HEK293 (cell line): ENCODE results near the gene SORBS2.
A peak's percentile ranks its signal among the peaks of the same experiment; 100 is the strongest.

Experiments used
- CTCF ChIA-PET: fragments of 350-600 bp; formaldehyde crosslinking; extraction: SDS; loops from one replicate; lab custom pipeline; 2021; ENCODE audit warnings: antibody characterized with exemption; lab: Yijun Ruan, JAX
- POLR2A ChIA-PET: fragments of 300-600 bp; formaldehyde crosslinking; extraction: SDS; loops from one replicate; lab custom pipeline; 2020; ENCODE audit warnings: antibody characterized with exemption, inconsistent platforms; lab: Yijun Ruan, JAX
- H3K27ac ChIP-seq: fragments of 200-500 bp; sonication (Bioruptor generic); 2 replicates; pipeline ENCODE4 v1.5.1; 2014; ENCODE audit warnings: low read depth, low read length, control low read depth, inconsistent platforms; ENCODE audit errors: extremely low read depth
- H3K36me3 ChIP-seq, 2 experiments: fragments of 200-500 bp in 1 of 2; sonication (Bioruptor generic) in 1 of 2; 1 replicate in 1 of 2; 2 replicates in 1 of 2; pipeline ENCODE4 v1.5.1; 2014 to 2017; ENCODE audit warnings: inconsistent platforms in 2 of 2, low read length in 2 of 2; ENCODE audit not compliant: control insufficient read depth in 2 of 2, insufficient read depth in 1 of 2
- H3K4me1 ChIP-seq: fragments of 200-500 bp; sonication (Bioruptor generic); 2 replicates; pipeline ENCODE4 v1.5.1; 2014; ENCODE audit warnings: mild to moderate bottlenecking, low read length, inconsistent platforms; ENCODE audit not compliant: control insufficient read depth, insufficient read depth
- H3K4me3 ChIP-seq: 2 replicates; pipeline ENCODE4 v1.5.1; 2011; ENCODE audit warnings: low read depth, mild to moderate bottlenecking, control low read depth, low read length, moderate library complexity
- H3K9me3 ChIP-seq: fragments of 200-500 bp; sonication (Bioruptor generic); 2 replicates; pipeline ENCODE4 v1.5.1; 2014; ENCODE audit warnings: low read depth, low read length, inconsistent platforms; ENCODE audit not compliant: control insufficient read depth, insufficient read depth
- AEBP2 ChIP-seq: fragments of 450-650 bp; formaldehyde crosslinking; IDR thresholded peaks from 2 replicates; pipeline ENCODE4 v1.5.1; 2016; ENCODE audit warnings: missing biosample characterization, missing genetic modification characterization, borderline replicate concordance
- EGR2 ChIP-seq: fragments of 450-650 bp; formaldehyde crosslinking; IDR thresholded peaks from 2 replicates; pipeline ENCODE4 v1.5.1; 2016; ENCODE audit warnings: low read depth, missing biosample characterization, missing genetic modification characterization
- GLIS1 ChIP-seq: fragments of 450-650 bp; formaldehyde crosslinking; IDR thresholded peaks from 2 replicates; pipeline ENCODE4 v1.5.1; 2016; ENCODE audit warnings: missing biosample characterization, missing genetic modification characterization
- GLIS2 ChIP-seq: fragments of 450-650 bp; formaldehyde crosslinking; IDR thresholded peaks from 2 replicates; pipeline ENCODE4 v1.5.1; 2016; ENCODE audit warnings: missing biosample characterization, missing genetic modification characterization
- KLF1 ChIP-seq: fragments of 450-650 bp; formaldehyde crosslinking; IDR thresholded peaks from 2 replicates; pipeline ENCODE4 v1.5.1; 2016; ENCODE audit warnings: missing biosample characterization, missing genetic modification characterization
- KLF17 ChIP-seq: fragments of 450-650 bp; formaldehyde crosslinking; IDR thresholded peaks from 2 replicates; pipeline ENCODE4 v1.5.1; 2016; ENCODE audit warnings: missing biosample characterization, missing genetic modification characterization
- SP2 ChIP-seq: fragments of 450-650 bp; formaldehyde crosslinking; IDR thresholded peaks from 2 replicates; pipeline ENCODE4 v1.5.1; 2016; ENCODE audit warnings: missing biosample characterization, missing genetic modification characterization
- SP3 ChIP-seq: fragments of 450-650 bp; formaldehyde crosslinking; IDR thresholded peaks from 2 replicates; pipeline ENCODE4 v1.5.1; 2016; ENCODE audit warnings: missing biosample characterization, missing genetic modification characterization
- SP7 ChIP-seq: fragments of 450-650 bp; formaldehyde crosslinking; IDR thresholded peaks from 2 replicates; pipeline ENCODE4 v1.5.1; 2016; ENCODE audit warnings: missing biosample characterization, missing genetic modification characterization
- ZBTB20 ChIP-seq: fragments of 450-650 bp; formaldehyde crosslinking; IDR thresholded peaks from 2 replicates; pipeline ENCODE4 v1.5.1; 2016; ENCODE audit warnings: missing biosample characterization, missing genetic modification characterization
- ZBTB8A ChIP-seq: fragments of 450-650 bp; formaldehyde crosslinking; IDR thresholded peaks from 2 replicates; pipeline ENCODE4 v1.5.1; 2016; ENCODE audit warnings: missing biosample characterization, missing genetic modification characterization
- ZFHX2 ChIP-seq: fragments of 450-650 bp; formaldehyde crosslinking; conservative IDR thresholded peaks from 2 replicates; pipeline ENCODE4 v1.5.1; 2016; ENCODE audit warnings: missing biosample characterization, missing genetic modification characterization
- ZNF121 ChIP-seq: fragments of 450-650 bp; formaldehyde crosslinking; IDR thresholded peaks from 2 replicates; pipeline ENCODE4 v1.5.1; 2016; ENCODE audit warnings: missing biosample characterization, missing genetic modification characterization
- ZNF146 ChIP-seq: fragments of 450-650 bp; formaldehyde crosslinking; IDR thresholded peaks from 2 replicates; pipeline ENCODE4 v1.5.1; 2016; ENCODE audit warnings: missing biosample characterization, missing genetic modification characterization
- ZNF335 ChIP-seq: fragments of 450-650 bp; formaldehyde crosslinking; conservative IDR thresholded peaks from 2 replicates; pipeline ENCODE4 v1.5.1; 2016; ENCODE audit warnings: missing biosample characterization, missing genetic modification characterization
- ZNF362 ChIP-seq: fragments of 450-650 bp; formaldehyde crosslinking; IDR thresholded peaks from 2 replicates; pipeline ENCODE4 v1.5.1; 2016; ENCODE audit warnings: missing biosample characterization, missing genetic modification characterization
- ZNF596 ChIP-seq: fragments of 450-650 bp; IDR thresholded peaks from 2 replicates; pipeline ENCODE4 v1.5.0; 2018; ENCODE audit warnings: missing biosample characterization, mild to moderate bottlenecking, missing genetic modification characterization, moderate library complexity
- ZNF629 ChIP-seq: fragments of 450-650 bp; formaldehyde crosslinking; IDR thresholded peaks from 2 replicates; pipeline ENCODE4 v1.5.1; 2017; ENCODE audit warnings: missing biosample characterization, missing genetic modification characterization
- ZNF658 ChIP-seq: fragments of 450-650 bp; formaldehyde crosslinking; IDR thresholded peaks from 2 replicates; pipeline ENCODE4; 2016; ENCODE audit warnings: missing biosample characterization, missing genetic modification characterization
- ZNF768 ChIP-seq: fragments of 450-650 bp; formaldehyde crosslinking; IDR thresholded peaks from 2 replicates; pipeline ENCODE4 v1.5.1; 2018; ENCODE audit warnings: missing biosample characterization, mild to moderate bottlenecking, missing genetic modification characterization
- ZNF776 ChIP-seq: fragments of 450-650 bp; formaldehyde crosslinking; IDR thresholded peaks from 2 replicates; pipeline ENCODE4 v1.5.0; 2017; ENCODE audit warnings: missing biosample characterization, missing genetic modification characterization, borderline replicate concordance
- ZSCAN30 ChIP-seq: fragments of 450-650 bp; IDR thresholded peaks from 2 replicates; pipeline ENCODE4 v1.5.1; 2018; ENCODE audit warnings: missing biosample characterization, mild to moderate bottlenecking, missing genetic modification characterization, moderate library complexity
- TF ChIP-seq, protein P1 (sequence below): fragments of 450-650 bp; formaldehyde crosslinking; IDR thresholded peaks from 2 replicates; pipeline ENCODE4 v1.5.1; 2016; ENCODE audit warnings: missing biosample characterization, missing genetic modification characterization
- TF ChIP-seq, protein P2 (sequence below): fragments of 450-650 bp; formaldehyde crosslinking; IDR thresholded peaks from 2 replicates; pipeline ENCODE4 v1.5.1; 2016; ENCODE audit warnings: missing biosample characterization, missing genetic modification characterization
- TF ChIP-seq, protein P3 (sequence below): fragments of 450-650 bp; formaldehyde crosslinking; IDR thresholded peaks from 2 replicates; pipeline ENCODE4 v1.5.1; 2017; ENCODE audit warnings: missing biosample characterization, missing genetic modification characterization

The SORBS2 gene

GRCh38 chr4:185559915-185560281 is 252.1 kb downstream of the SORBS2 start:
- Histone ChIP-seq H3K4me3 (no peak overlapping the region), H3K36me3 (no peaks in the 10 kb centered on the region), H3K9me3 (no peaks in the 10 kb centered on the region), H3K4me1 (no peaks in the 10 kb centered on the region), H3K27ac (no peak overlapping the region; the same call in 1 of the 2 replicates)
- ChIA-PET POLR2A (interaction anchor here (1.3 kb wide), 1 partner anchor 24 kb away, joined by 7 read pairs; the partner anchor contains the start of gene PDLIM3), CTCF (interaction anchor here (0.9 to 1.6 kb wide), 2 partner anchors 27 to 38 kb away, joined by 4 to 7 read pairs; no protein-coding TSS in a partner anchor)
- TF ChIP-seq ZSCAN30 (tag by site-specific recombination) (no peak), ZBTB20 (tag by site-specific recombination) (0 out of 2 replicates have a peak, but pooled peaks have one; percentile 28), SP7 (0 out of 2 replicates have a peak, but pooled peaks have one; percentile 22), EGR2 (tag by site-specific recombination) (peak; percentile 44), GLIS1 (tag by site-specific recombination) (peak; percentile 47; the same call in 1 of the 2 replicates), ZNF146 (no peak), GLIS2 (tag by site-specific recombination) (peak; percentile 46; the same call in 1 of the 2 replicates), ZNF629 (peak; percentile 37; the same call in 1 of the 2 replicates), ZNF335 (tag by site-specific recombination) (peak; percentile 52; the same call in 1 of the 2 replicates), KLF1 (tag by site-specific recombination) (peak; percentile 49), ZNF658 (tag by site-specific recombination) (no peak), SP3 (peak; percentile 48; the same call in 1 of the 2 replicates), ZFHX2 (tag by site-specific recombination) (peak; percentile 40), SP2 (tag by site-specific recombination) (no peak), ZNF768 (tag by site-specific recombination) (no peak), ZNF362 (tag by site-specific recombination) (no peak), ZNF776 (tag by site-specific recombination) (no peak), ZBTB8A (tag by site-specific recombination) (peak; percentile 24; the same call in 1 of the 2 replicates), ZNF121 (tag by site-specific recombination) (no peak), ZNF596 (tag by site-specific recombination) (no peak), KLF17 (tag by site-specific recombination) (0 out of 2 replicates have a peak, but pooled peaks have one; percentile 57), AEBP2 (tag by site-specific recombination) (no peak)
- TF ChIP-seq, protein P1, sequence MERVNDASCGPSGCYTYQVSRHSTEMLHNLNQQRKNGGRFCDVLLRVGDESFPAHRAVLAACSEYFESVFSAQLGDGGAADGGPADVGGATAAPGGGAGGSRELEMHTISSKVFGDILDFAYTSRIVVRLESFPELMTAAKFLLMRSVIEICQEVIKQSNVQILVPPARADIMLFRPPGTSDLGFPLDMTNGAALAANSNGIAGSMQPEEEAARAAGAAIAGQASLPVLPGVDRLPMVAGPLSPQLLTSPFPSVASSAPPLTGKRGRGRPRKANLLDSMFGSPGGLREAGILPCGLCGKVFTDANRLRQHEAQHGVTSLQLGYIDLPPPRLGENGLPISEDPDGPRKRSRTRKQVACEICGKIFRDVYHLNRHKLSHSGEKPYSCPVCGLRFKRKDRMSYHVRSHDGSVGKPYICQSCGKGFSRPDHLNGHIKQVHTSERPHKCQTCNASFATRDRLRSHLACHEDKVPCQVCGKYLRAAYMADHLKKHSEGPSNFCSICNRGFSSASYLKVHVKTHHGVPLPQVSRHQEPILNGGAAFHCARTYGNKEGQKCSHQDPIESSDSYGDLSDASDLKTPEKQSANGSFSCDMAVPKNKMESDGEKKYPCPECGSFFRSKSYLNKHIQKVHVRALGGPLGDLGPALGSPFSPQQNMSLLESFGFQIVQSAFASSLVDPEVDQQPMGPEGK (tag by site-specific recombination): peak; percentile 61
- TF ChIP-seq, protein P2, sequence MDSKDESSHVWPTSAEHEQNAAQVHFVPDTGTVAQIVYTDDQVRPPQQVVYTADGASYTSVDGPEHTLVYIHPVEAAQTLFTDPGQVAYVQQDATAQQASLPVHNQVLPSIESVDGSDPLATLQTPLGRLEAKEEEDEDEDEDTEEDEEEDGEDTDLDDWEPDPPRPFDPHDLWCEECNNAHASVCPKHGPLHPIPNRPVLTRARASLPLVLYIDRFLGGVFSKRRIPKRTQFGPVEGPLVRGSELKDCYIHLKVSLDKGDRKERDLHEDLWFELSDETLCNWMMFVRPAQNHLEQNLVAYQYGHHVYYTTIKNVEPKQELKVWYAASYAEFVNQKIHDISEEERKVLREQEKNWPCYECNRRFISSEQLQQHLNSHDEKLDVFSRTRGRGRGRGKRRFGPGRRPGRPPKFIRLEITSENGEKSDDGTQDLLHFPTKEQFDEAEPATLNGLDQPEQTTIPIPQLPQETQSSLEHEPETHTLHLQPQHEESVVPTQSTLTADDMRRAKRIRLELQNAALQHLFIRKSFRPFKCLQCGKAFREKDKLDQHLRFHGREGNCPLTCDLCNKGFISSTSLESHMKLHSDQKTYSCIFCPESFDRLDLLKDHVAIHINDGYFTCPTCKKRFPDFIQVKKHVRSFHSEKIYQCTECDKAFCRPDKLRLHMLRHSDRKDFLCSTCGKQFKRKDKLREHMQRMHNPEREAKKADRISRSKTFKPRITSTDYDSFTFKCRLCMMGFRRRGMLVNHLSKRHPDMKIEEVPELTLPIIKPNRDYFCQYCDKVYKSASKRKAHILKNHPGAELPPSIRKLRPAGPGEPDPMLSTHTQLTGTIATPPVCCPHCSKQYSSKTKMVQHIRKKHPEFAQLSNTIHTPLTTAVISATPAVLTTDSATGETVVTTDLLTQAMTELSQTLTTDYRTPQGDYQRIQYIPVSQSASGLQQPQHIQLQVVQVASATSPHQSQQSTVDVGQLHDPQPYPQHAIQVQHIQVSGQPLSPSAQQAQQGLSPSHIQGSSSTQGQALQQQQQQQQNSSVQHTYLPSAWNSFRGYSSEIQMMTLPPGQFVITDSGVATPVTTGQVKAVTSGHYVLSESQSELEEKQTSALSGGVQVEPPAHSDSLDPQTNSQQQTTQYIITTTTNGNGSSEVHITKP (tag by site-specific recombination): 0 out of 2 replicates have a peak, but pooled peaks have one; percentile 14
- TF ChIP-seq, protein P3, sequence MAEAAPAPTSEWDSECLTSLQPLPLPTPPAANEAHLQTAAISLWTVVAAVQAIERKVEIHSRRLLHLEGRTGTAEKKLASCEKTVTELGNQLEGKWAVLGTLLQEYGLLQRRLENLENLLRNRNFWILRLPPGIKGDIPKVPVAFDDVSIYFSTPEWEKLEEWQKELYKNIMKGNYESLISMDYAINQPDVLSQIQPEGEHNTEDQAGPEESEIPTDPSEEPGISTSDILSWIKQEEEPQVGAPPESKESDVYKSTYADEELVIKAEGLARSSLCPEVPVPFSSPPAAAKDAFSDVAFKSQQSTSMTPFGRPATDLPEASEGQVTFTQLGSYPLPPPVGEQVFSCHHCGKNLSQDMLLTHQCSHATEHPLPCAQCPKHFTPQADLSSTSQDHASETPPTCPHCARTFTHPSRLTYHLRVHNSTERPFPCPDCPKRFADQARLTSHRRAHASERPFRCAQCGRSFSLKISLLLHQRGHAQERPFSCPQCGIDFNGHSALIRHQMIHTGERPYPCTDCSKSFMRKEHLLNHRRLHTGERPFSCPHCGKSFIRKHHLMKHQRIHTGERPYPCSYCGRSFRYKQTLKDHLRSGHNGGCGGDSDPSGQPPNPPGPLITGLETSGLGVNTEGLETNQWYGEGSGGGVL: peak; percentile 97
